Glutamatergic neuron (in vitro differentiated cells): ENCODE data around the gene PCGF5. TPM values are rescaled to one million over a fixed set of nuclear protein-coding genes. Genes with fewer than 3 reads are reported as not detected.

Experiments
- DNase-seq: peaks from one replicate; pipeline ENCODE4 v3.0.0; 2022
- H3K27ac Mint-ChIP-seq: one replicate; pipeline ENCODE4 v1.8.0; 2020; ENCODE audit warnings: mild to moderate bottlenecking, mixed read lengths, inconsistent platforms; ENCODE audit not compliant: unreplicated experiment
- H3K27me3 Mint-ChIP-seq: one replicate; pipeline ENCODE4 v1.8.0; 2020; ENCODE audit warnings: mild to moderate bottlenecking, moderate library complexity, mixed read lengths, inconsistent platforms; ENCODE audit not compliant: unreplicated experiment
- H3K36me3 Mint-ChIP-seq: one replicate; pipeline ENCODE4 v1.8.0; 2020; ENCODE audit warnings: mild to moderate bottlenecking, mixed read lengths, inconsistent platforms; ENCODE audit not compliant: unreplicated experiment
- H3K4me1 Mint-ChIP-seq: one replicate; pipeline ENCODE4 v1.8.0; 2020; ENCODE audit warnings: mild to moderate bottlenecking, low read depth, mixed read lengths, inconsistent platforms; ENCODE audit not compliant: unreplicated experiment
- H3K4me3 Mint-ChIP-seq: one replicate; pipeline ENCODE4 v1.8.0; 2020; ENCODE audit warnings: mild to moderate bottlenecking, mixed read lengths, inconsistent platforms; ENCODE audit not compliant: unreplicated experiment
- H3K9me3 Mint-ChIP-seq: one replicate; pipeline ENCODE4 v1.8.0; 2020; ENCODE audit warnings: mild to moderate bottlenecking, moderate library complexity, mixed read lengths, inconsistent platforms; ENCODE audit not compliant: unreplicated experiment
- total RNA-seq: library from RNA; stranded (reverse); fragmentation: NEBNext Ultra II Directional; extraction: Animal tissue kit (Norgen Biotek cat#: 25700); gene quantifications from one replicate; pipeline ENCODE4 v1.2.1, GENCODE V29; 2021; ENCODE audit not compliant: unreplicated experiment
- TF ChIP-seq, protein P1 (sequence below): fragments of 200-600 bp; sonication (generic); IDR thresholded peaks from one replicate; pipeline ENCODE4 v1.5.0; 2021; ENCODE audit not compliant: partially characterized antibody, unreplicated experiment

The PCGF5 gene
- total RNA-seq, 1 donor from 2014 or later: 3.0 TPM

DNA sequence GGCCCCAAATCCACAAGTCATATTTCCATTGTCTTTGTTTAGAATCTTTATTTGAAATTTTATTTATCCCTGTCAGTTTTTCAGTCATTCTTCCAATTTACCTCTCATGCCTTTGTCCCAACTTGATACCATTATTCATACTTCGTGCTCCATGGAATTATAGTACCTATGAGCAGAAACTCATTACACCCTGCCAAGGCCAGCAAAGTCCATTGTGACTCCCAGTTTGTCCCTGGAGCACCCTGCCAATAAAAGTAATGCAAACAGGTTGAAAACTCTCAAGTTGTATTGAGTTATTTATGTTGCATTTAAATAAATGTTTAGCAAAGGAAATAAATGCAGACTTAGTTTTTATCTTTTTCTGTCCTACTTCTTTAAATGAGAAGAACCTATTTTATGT, 19.3 kb downstream of the PCGF5 start:
- Mint-ChIP-seq H3K4me3 (no peak overlapping the region), H3K36me3 (no peaks in the 10 kb centered on the region), H3K9me3 (no peaks in the 10 kb centered on the region), H3K4me1 (no peaks in the 10 kb centered on the region), H3K27ac (no peak overlapping the region), H3K27me3 (no peaks in the 10 kb centered on the region)
- no peak for DNase-seq
- TF ChIP-seq, protein P1, sequence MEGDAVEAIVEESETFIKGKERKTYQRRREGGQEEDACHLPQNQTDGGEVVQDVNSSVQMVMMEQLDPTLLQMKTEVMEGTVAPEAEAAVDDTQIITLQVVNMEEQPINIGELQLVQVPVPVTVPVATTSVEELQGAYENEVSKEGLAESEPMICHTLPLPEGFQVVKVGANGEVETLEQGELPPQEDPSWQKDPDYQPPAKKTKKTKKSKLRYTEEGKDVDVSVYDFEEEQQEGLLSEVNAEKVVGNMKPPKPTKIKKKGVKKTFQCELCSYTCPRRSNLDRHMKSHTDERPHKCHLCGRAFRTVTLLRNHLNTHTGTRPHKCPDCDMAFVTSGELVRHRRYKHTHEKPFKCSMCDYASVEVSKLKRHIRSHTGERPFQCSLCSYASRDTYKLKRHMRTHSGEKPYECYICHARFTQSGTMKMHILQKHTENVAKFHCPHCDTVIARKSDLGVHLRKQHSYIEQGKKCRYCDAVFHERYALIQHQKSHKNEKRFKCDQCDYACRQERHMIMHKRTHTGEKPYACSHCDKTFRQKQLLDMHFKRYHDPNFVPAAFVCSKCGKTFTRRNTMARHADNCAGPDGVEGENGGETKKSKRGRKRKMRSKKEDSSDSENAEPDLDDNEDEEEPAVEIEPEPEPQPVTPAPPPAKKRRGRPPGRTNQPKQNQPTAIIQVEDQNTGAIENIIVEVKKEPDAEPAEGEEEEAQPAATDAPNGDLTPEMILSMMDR: no peak

- DNase-seq: no peak
- no peak overlapping the region for H3K4me3 Mint-ChIP-seq
- TF ChIP-seq, protein P1: no peak
- H3K27me3 Mint-ChIP-seq: no peaks in the 10 kb centered on the region
- no peaks in the 10 kb centered on the region for H3K4me1 Mint-ChIP-seq
- H3K27ac Mint-ChIP-seq: no peak overlapping the region
- no peaks in the 10 kb centered on the region for H3K9me3 Mint-ChIP-seq
- no peaks in the 10 kb centered on the region for H3K36me3 Mint-ChIP-seq
Observed at GRCh38 chr10:91242940-91243339, 22.5 kb downstream of the PCGF5 start.

DNA sequence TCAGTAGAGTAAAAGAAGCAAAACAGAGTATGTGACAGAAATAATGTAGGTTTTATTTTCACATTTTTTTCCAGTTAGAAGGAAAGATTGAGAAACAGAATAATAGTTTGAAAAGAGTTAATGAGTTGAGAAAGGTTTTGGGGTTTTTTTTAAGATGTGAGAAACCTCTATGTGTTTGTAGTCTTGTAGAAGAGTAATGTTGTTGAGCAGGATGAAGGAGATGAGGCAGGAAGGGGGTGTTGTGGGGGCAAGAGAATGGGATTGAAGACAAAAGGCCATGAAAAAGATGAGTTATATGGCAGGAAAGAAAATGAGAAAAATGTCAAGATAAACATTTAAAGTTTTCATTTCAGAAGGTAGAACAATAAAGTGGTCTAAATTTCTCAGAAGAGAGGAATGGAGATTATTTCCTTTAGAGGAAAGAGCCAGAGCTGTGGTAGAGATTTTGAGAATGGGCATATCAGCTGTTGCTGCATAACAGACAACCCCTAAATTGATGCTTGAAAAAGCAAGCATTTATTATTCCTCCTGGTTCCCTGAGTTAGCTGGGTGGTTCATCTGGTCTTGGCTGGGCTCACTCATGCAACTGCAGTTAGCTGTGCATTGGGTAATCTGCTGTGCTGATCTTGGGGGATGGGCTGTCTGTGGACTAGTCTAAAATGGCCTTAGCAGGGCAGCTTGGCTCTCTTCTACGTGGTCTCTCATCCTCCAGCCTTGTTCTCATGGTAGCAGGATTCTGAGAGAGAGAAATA, 27.1 kb downstream of the PCGF5 start:
- no peak overlapping the region for H3K27ac Mint-ChIP-seq
- no peaks in the 10 kb centered on the region for H3K36me3 Mint-ChIP-seq
- no peak overlapping the region for H3K4me3 Mint-ChIP-seq
- H3K9me3 Mint-ChIP-seq: no peaks in the 10 kb centered on the region
- H3K4me1 Mint-ChIP-seq: no peaks in the 10 kb centered on the region
- no peak for DNase-seq
- TF ChIP-seq, protein P1: no peak
- H3K27me3 Mint-ChIP-seq: no peaks in the 10 kb centered on the region

DNA sequence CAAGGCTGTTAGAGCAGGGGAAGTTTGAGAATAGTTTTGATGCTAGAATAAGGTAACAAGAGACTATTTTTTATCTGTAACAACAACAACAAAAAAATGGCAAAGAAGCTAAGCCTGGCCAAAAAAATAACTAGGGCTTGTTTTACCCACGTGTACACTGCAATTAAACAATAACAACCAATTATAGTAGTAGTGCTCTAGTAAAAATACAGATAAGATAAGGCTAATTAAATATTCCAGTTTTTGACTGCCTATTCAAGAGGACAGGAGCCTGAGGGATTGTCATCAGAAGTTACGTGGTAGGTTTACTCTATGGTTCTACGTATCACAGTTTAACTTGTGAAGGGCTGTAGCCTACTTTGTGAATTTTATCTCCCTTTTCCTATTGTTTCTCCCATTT, 29.2 kb downstream of the PCGF5 start:
- H3K4me3 Mint-ChIP-seq: no peak overlapping the region
- DNase-seq: no peak
- TF ChIP-seq, protein P1: no peak
- H3K4me1 Mint-ChIP-seq: no peaks in the 10 kb centered on the region
- H3K27me3 Mint-ChIP-seq: no peaks in the 10 kb centered on the region
- H3K36me3 Mint-ChIP-seq: no peaks in the 10 kb centered on the region
- H3K9me3 Mint-ChIP-seq: no peaks in the 10 kb centered on the region
- no peak overlapping the region for H3K27ac Mint-ChIP-seq

DNA sequence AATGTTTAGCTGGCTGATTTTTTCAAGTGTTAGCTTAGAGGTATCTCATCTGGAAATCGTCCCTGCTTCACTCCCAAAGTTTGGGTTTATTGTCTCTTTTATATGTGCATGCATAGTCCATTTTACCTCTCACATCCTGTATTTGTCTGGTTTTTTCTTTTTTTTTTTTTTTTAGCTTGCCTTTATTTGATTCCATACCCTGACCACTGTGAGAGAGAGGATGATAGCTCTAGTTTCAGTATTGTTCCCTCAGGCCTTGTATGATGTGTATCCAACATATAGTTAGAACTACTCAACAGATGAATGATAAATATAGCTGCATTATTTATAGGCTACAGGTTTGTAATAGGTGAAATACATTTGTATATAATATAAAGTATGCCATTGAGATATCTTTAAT, 29.9 kb downstream of the PCGF5 start:
- H3K27ac Mint-ChIP-seq: no peak overlapping the region
- H3K4me3 Mint-ChIP-seq: no peak overlapping the region

More for the DNA sequence above, 29.9 kb downstream of the PCGF5 start:
- Mint-ChIP-seq H3K9me3 (no peaks in the 10 kb centered on the region), H3K27me3 (no peaks in the 10 kb centered on the region), H3K36me3 (no peaks in the 10 kb centered on the region), H3K4me1 (no peaks in the 10 kb centered on the region)
- TF ChIP-seq, protein P1: no peak
- no peak for DNase-seq
